ENCODE results near the gene AMELX.

DNA sequence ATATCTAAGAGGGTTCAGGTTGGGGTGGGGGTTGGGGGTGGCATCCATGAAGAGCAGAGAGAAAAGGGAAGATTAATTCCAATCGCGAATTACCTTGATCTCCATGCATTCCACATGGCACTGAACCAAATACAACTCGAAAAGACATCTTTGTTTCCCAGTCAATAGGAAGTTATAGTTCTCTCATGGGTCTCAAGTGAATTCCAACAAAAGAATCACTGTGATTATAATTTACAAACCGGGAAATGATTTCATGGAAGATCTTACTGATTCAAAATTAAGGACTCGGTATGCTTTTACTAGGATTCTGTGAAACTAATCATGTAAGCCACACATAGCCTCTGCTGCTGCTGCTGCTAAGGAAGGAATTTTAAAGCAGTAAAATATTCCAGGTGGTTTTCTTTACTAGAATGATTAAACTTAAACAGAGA lies 26.6 kb upstream of the AMELX start:
- no peak for TF ChIP-seq EZH2 (IDR thresholded peaks at IDR 0.05; ENCODE audit: low read length)
- TF ChIP-seq, protein P1, sequence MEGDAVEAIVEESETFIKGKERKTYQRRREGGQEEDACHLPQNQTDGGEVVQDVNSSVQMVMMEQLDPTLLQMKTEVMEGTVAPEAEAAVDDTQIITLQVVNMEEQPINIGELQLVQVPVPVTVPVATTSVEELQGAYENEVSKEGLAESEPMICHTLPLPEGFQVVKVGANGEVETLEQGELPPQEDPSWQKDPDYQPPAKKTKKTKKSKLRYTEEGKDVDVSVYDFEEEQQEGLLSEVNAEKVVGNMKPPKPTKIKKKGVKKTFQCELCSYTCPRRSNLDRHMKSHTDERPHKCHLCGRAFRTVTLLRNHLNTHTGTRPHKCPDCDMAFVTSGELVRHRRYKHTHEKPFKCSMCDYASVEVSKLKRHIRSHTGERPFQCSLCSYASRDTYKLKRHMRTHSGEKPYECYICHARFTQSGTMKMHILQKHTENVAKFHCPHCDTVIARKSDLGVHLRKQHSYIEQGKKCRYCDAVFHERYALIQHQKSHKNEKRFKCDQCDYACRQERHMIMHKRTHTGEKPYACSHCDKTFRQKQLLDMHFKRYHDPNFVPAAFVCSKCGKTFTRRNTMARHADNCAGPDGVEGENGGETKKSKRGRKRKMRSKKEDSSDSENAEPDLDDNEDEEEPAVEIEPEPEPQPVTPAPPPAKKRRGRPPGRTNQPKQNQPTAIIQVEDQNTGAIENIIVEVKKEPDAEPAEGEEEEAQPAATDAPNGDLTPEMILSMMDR (optimal IDR thresholded peaks at IDR 0.05 in 1 of 3, IDR thresholded peaks at IDR 0.05 in 1 of 3, conservative IDR thresholded peaks at IDR 0.05 in 1 of 3; ENCODE audit: extremely low read depth in 1 of 3, insufficient read depth in 2 of 3, low read length in 3 of 3), result no peak
